ELR (cell line): ENCODE results near the gene CTNNA3.
"Not testable (repeated sequence)": the region's sequence is repeated elsewhere in the genome, so short reads cannot be mapped to it uniquely, and the experiment has no call there.

Experiments
- DNase-seq: peaks from one replicate; pipeline ENCODE4 v3.0.0-alpha.2; 2015; ENCODE audit warnings: low read depth

Gene CTNNA3

DNA sequence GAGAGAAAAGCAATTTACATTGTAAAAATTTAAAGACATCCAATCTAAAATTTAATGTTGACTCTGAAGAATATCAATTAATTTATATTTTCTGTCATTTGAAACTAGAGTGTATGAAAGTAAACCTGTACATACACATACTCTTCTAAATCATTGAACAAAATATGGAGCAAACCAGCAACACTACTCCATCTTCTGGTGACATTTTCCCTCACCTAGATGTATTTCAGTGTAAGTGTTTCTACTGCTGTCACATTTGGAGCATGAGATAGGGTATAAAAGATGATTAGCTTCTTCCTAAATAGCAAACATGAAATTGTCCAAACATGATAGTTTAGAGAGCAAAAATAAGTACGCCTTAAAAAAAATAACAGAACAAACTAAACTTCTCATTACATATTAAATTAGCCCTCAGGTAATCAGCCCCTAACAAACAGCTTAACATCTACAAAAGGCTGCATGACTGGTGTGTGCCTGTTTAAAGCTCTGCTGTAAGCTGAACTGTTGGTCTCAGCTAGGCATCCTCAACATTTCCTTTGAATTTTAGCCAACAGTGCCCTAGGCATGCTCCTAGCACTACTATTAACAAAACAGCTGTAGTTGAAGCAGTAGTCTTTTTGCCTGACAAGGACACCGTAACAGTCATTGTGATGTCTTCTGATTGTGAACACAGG, 189.8 kb downstream of the CTNNA3 start:
- no peak for DNase-seq

DNA sequence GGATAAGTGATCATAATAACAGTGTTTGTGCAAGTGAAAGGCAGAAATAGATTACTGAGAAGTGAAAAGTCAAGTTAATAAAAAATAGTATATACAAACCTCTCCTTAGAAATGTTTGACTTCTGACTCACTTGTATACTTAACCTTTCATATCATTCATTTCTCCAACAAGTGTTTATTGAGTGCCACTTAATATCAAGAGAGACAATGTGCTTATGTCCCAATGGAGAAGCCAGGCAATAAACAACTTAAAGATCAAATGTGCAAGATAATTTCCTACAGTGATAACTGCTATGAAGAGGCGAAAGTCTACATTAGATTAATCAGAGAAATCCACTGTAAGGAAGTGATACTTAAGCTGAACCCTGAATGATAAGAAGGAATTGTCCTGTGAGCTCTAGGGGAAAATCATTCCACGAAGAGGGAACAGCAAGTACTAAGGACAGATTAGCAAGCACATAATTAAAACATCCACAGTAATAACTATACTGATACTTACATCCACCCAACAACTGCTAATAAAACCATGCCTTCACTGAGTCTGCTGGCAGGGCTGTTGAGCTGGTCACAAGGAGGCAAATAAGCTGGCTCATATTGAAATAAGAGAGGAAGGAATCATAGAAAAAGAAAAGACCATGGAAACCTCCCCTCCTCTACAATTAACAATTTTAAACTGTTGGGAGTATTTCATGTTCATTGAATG, 203.5 kb downstream of the CTNNA3 start:
- DNase-seq = no peak

DNA sequence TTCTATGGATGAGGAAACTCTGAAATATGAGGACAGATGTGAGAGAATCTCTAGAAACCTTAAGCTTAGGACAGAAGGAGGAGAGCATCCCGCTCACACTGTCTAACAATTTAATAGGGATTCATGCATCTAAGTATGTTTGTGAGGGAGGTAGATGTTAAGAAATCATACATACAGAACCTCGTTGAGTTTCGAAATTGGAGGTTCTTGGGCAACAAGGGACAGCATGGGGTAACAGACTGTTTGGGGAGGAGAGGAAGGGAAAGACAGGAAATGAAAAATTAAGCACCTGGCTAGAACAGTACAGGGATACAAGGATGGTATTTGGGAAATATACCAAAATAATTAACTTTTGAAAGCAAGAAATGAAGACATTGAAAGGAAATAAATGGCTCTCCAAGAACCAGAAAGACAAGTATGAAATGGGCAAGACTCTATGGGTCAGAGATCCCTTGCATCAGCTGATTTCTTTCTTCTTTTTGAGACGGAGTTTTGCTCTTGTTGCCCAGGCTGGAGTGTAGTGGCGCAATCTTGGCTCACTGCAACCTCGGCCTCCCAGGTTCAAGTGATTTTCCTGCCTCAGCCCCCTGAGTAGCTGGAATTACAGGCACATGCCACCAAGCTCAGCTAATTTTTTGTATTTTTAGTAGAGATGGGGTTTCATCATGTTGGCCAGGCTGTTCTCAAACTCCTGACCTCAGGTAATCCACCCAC, 207.9 kb downstream of the CTNNA3 start:
- no peak for DNase-seq

DNA sequence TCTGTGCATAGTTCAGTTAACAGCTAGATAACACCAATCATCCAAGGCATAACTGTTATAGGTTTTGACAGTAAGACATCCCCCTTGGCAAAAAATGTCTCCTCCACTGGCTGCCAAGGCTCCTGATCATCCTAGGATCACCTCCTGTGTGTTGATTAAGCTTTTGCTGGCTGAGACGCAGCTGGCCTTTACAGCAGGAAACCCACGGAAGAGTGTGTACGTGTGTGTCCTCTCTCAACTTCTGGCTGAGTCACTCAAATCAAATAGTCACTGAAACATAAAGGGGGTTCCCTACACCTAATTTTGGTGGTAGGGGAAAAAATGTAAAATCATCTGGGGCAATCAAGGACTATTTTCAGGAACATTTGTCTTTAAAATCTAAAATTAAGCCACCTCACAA, 208.8 kb downstream of the CTNNA3 start:
- no peak for DNase-seq

DNA sequence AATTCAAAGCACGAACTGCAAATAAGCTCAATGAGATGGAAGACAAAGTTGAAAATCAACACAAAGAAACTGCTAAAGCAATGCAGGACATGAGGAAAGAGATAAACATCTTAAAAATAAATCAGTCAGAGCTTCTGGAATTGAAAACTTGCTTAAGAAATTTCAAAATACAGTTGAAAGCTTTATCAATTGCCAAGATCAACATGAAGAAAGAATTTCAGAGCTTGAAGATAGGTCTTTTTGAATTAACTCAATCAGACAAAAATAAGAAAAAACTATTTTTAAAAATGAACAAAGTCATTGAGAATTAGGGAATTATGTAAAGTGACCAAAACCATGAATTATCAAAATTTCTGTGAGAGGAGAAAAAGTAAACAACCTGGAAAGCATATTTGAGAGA, 218.1 kb downstream of the CTNNA3 start:
- DNase-seq = no peak

DNA sequence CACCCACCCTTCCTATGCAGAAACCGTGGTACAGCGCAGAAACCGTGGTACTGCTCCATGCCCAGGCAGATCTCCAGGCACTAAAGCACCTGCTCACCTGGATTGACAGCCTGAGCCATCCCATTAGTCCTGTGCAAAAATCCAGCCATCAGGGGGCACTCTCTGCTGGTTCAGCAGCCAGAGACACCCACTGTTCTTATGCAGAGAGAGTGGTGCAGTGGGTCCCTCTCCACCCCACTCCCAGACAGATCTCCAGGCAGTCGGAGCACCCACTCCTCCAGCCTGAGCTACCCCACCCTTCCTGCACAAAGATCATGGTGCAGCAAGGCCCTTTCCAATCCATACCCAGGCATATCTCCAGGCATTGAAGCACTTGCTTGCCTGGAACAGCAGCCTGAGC, 219.8 kb downstream of the CTNNA3 start:
- no peak for DNase-seq

DNA sequence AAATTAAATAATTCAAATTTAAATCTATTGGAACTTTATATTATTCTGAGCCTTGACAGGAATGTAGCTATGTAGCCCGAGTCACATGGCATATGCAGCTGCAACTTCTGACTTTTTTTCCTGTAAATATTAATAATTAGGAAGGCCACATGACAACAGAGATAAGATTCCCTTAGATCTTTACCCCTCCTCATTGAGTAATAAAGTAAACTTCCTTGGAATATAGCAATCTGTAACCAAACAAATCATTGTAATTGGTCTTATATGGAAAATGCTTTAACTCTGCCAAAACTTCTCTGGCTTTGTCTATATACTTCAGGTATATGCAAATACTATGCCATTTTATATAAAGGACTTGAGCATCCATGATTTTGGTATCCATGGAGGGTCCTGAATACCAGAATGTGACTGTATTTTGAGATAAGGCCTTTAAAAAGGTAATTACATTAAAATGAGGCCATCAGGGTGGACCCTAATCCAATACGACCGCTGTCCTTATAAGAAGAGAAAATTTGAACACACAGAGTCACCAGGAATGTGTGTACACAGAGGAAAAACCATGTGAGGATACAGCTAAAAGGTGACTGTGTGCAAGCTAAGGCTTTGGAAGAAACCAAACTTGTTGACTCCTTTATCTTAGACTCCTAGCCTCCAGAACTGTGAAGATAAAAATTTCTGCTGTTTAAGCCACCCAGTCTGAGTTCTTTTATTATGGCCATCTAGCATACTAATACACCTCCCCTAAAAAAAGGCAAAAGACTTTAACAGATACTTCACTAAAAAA, 222.0 kb downstream of the CTNNA3 start:
- no peak for DNase-seq

DNA sequence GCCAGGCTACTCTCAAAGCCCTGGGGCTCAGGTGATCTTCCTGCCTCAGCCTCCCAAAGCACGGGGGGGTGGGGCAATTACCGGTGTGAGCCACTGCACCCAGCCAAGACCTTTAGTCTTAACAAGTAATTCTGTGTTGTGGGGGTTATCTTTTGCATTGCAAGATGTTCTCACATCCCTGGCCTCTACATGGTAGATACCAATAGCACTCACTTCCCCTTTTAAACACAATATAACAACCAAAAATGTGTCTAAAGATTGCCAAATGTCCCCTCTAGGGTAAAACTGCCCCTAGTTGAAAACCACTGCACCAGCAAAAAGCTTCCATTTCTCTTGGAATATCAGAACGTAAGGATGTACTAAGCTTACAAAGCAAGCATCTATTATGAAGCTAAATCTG, 225.0 kb downstream of the CTNNA3 start:
- no peak for DNase-seq

DNA sequence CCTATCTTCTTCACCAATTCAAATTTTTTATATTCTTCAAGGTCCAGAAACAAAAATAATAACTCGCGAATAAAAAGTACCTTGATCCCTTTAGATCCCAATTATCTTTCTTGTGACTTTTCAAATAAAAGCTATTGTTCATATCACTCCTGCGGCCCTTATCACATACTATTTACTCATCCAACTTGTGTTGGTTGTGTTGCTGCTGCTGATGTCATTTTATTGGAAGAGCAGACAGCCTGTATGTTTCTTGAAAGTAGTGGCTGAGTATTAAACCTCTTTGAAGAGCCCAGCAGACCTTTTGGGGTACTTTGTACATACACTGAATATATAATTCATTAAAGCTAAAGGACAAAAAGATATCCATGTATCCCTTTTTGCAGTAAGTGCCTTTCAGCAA, 231.7 kb downstream of the CTNNA3 start:
- DNase-seq = no peak

DNA sequence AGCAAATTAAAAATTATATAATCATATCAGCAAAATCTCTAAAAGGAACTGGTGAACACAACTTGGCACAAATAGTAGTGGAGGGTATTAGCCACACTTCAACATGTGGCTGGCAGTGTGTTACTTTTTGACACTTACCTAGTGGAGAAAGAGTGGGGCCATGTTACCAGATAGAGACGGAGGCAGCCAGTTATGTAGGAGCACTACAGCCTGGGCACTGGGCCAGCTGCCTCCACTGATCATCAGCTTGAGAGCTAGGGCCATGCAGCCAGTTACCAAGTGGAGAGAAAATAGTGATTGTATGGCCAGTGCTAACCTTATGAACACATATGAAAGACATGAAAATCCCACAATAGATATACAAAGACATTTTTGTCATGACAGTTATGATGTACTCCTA, 243.1 kb downstream of the CTNNA3 start:
- DNase-seq = no peak

DNA sequence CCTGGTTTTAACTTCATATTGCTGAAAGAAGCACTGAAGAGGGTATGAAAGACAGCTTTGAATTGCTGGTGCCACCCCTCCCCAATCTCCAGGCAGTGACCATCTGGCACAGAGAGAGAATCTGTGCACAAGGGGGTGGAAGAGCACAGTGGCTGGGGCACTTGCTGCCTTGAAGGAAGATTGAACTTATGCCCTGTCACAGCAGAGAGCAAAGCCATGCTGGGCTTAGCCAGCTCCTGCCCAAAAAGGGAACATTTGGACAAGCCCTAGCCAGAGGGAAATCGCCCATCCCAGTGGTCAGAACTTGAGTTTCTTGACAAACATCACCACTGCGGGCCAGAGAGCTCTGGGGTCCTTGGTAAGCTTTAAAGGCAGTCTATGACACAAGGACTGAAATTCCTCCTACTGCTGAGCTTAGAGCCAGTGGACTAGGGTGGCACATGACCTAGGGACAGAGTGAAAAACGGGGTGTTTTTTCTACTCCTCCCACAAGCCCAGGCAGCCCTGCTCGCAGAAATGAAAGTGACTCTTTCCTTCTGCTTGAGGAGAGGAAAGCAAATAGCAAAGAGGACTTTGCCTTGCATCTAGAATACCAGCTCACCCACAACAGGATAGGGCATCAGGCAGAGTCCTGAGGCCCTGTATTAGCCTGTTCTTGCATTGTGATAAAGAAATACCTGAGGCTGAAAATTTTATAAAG, 257.2 kb downstream of the CTNNA3 start:
- no peak for DNase-seq

DNA sequence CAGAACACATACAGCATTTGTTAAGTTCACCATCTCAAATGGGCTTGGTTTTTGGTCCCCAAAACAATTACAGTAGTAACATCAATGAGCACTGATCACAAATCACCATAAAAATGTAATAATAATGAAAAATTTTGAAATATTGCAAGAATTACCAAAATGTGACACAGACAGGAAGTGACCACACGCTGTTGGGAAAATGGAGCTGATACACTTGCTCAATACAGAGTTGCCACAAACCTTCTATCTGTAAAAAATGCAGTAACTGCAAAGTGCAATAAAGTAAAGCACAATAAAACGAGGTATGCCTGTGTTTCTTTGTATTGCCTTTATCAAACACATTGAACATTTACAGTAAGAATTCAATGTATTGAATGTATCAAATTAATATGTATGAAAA, 262.7 kb downstream of the CTNNA3 start:
- no peak for DNase-seq

DNA sequence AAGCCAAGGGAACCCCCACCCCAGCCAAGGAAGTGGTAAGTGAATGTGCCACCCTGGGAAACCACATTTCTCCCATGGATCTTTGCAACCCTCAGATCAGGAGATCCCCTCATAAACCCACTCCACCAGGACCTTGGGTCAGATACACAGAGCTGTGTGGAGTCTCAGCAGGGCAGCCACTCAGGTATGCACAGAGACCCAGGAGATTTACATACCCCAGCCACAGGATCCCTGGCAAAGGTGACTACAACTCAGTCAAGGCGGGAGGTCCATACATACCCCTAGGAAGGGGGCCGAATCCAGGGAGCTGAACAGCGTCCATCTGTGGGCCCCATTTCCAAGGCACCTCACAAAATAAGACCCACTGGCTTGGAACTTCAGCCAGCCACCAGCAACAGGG, 293.4 kb downstream of the CTNNA3 start:
- no peak for DNase-seq

DNA sequence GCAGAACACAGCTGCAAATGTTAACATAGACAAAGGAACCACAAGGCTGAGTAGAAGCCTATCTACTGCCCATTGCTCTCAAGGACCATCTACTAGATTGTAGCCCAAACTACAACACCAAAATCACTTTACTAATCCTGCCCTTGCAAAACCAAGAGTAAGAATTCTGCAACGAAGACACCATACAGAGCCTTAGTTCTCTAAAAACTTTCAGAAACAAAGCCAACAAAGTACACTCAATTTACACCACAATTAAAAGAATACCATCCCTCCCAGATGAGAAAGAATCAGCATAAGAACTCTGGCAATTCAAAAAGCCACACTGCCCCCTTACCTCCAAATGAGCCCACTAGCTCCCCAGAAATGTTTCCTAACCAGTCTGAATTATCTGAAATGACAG, 294.3 kb downstream of the CTNNA3 start:
- no peak for DNase-seq

DNA sequence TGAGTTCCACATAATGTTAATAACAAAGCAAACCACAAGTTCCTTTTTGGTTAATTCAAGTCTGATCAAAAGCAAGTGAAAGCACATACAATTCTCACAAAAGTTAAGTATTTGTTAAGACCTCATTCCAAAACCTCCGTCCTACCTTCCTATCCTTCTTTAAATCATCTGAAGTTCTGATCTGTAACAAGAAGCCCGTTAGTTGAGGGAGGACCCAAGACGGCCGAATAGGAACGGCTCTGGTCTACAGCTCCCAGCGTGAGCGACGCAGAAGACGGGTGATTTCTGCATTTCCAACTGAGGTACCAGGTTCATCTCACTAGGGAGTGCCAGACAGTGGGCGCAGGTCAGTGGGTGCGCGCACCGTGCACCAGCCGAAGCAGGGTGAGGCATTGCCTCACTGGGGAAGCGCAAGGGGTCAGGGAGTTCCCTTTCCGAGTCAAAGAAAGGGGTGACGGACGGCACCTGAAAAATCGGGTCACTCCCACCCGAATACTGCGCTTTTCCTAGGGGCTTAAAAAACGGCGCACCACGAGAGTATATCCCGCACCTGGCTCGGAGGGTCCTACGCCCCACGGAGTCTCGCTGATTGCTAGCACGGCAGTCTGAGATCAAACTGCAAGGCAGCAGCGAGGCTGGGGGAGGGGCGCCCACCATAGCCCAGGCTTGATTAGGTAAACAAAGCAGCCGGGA, 309.0 kb downstream of the CTNNA3 start:
- DNase-seq = not testable (repeated sequence)

DNA sequence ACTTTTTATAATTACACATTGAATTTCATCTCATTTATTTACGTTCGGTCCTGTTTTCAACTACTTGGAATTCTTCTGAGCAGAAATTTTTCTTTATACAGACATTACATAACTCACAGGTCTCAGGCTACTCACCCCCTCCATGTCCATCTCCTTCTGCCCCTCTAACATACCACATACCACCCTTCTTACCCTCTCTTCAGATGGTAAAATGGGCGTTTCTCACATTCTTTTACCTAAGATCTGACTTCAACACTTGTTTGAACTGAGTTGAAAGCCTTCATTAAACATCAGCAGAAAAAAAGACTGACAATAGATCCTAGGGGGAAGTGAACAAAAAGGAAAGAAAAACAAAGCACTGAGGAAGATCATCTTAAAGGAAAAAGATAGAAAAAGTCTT, 309.7 kb downstream of the CTNNA3 start:
- DNase-seq = no peak

DNA sequence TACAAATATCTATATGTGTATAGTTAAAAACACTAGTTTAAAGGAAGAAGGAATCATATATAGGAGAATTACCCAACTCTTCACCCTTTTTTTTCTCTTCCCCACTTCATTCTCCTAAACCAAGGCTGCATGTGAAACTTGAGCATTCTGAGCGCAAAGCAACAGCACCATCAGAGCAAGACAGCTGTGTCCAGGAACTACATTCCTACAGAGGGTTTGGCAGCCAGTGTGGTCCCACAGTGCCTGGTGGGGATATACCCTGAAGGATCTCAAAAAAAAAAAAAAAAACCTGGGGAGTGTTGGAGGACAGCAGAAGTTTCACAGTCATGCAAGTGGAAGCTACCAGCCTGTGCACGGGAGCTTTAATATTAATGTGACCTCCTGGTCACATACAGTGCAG, 310.4 kb downstream of the CTNNA3 start:
- DNase-seq = no peak

DNA sequence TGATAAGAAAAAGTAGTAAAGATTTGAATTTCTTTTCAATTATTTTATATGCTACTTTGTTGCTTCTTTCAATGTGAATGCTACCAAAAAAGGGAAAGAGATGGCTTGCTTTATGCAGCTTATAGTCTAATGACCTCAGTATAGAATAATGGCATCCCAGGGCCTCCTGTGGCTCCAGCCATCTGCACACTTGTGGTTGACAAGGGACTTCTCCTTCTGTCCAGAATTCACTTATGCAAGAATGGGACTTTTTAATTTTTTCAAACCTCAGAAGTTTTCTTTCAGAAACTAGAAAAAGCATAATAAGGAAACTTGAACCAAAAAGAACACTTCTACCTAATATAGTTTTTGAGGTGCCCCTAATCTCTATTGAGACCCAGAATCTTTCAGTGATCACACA, 310.9 kb downstream of the CTNNA3 start:
- no peak for DNase-seq

DNA sequence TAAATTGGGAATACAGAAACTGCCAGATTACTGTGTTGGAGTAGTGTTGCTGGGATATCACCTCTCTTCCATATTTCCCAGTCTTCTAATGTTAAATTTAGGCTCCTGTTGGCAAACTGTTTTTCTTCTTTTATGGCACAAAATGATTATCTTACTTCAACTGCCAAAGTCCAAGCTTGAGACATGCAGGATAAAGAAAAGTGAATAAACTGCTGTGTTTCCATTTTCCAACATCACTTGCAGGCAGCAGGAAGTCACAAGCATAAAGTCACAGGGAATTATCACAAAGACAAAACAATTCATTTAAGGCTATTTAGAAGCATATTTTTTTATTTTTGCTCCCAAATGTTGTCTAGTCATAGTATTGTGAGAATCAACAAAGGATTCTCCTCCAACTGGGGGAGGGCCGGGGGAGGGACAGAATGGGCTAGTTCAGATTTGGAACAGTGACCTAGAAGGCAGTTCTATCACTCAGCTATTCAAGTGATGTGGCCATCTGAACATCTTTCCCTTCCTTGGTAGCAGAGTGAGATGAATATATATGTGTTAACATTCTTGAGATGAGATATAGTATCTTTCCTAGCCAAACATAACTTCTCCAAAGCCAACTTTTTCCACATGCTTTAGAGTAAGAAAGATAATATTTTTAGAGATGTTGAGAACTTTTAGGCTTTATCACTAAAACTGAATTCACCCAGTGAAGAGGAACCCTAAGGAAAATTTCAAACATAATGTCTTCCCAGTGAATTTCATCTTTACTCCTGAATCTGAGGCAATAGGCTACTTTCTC, 364.7 kb downstream of the CTNNA3 start:
- no peak for DNase-seq
